K562 (cell line): Measurements from ENCODE around the gene COPS6. TPM values are rescaled to one million over a fixed set of nuclear protein-coding genes. Genes with fewer than 3 reads are reported as not detected.

Experiments
- CC2D1A ChIP-seq: fragments of 450-650 bp; IDR thresholded peaks from 2 replicates; pipeline ENCODE4 v1.6.1; 2017; ENCODE audit warnings: mild to moderate bottlenecking
- ETV1 ChIP-seq: fragments of 450-650 bp; conservative IDR thresholded peaks from 2 replicates; pipeline ENCODE4 v1.6.1; 2016; ENCODE audit warnings: missing genetic modification characterization, control low read depth, low read depth, missing compliant biosample characterization
- ETV6 ChIP-seq, 3 experiments: fragments of 150-350 bp in 1 of 3; sonication (generic) in 1 of 3; formaldehyde crosslinking in 1 of 3; IDR thresholded peaks; 2 replicates each; pipeline versions ENCODE4 v1.6.1 to v1.8.0; 2014 to 2022; ENCODE audit warnings: borderline replicate concordance in 2 of 3, low read depth in 2 of 3, antibody characterized with exemption in 1 of 3, low read length in 1 of 3, mild to moderate bottlenecking in 1 of 3, missing genetic modification reagents in 1 of 3
- FOXJ2 ChIP-seq: fragments of 200-800 bp; sonication (Bioruptor generic); IDR thresholded peaks from 2 replicates; pipeline ENCODE4 v1.6.1; 2016; ENCODE audit warnings: missing genetic modification characterization, missing compliant biosample characterization
- ILK ChIP-seq: fragments of 450-650 bp; IDR thresholded peaks from 2 replicates; pipeline ENCODE4 v1.6.1; 2016; ENCODE audit warnings: missing genetic modification characterization, low read depth, mild to moderate bottlenecking, missing compliant biosample characterization, moderate library complexity, borderline replicate concordance
- STAG1 ChIP-seq: sonication (generic); formaldehyde crosslinking; IDR thresholded peaks from 2 replicates; pipeline ENCODE4 v1.5.0; 2020; ENCODE audit warnings: missing genetic modification reagents, borderline replicate concordance
- ZBTB1 ChIP-seq: sonication (generic); formaldehyde crosslinking; IDR thresholded peaks from 2 replicates; pipeline ENCODE4 v1.8.1; 2023; ENCODE audit warnings: missing genetic modification reagents, low read depth, mild to moderate bottlenecking, borderline replicate concordance
- ZNF77 ChIP-seq: fragments of 250-450 bp; sonication (Bioruptor Pico); IDR thresholded peaks from 2 replicates; pipeline ENCODE4 v1.5.0; 2020
- polyA plus RNA-seq, 8 experiments: library from polyadenylated mRNA; depleted of rRNA in 4 of 8; stranded (reverse) in 5 of 8; unstranded in 3 of 8; fragments of >200 nt; fragmentation: Nextera tagmentation in 2 of 8; fragmentation: Illumina TruSeq in 1 of 8; extraction: Ambion mirVana in 2 of 8; extraction: Trizol in 1 of 8; gene quantifications; 2 replicates each; pipeline versions ENCODE4 v1.2.1 to v1.2.3, GENCODE V29; 2011 to 2014; ENCODE audit warnings: inconsistent platforms in 1 of 8, missing spikeins in 1 of 8
- total RNA-seq, 7 experiments: library from RNA; depleted of rRNA in 6 of 7; stranded (reverse); fragments of >200 nt in 6 of 7; fragmentation: Illumina TruSeq in 2 of 7; extraction: Trizol in 2 of 7; gene quantifications; 2 replicates each; pipeline versions ENCODE4 v1.2.1 to v1.2.3, GENCODE V29; 2011 to 2021; ENCODE audit warnings: low replicate concordance in 1 of 7
- TF ChIP-seq, protein P1 (sequence below): fragments of 250-450 bp; sonication (Bioruptor Pico); IDR thresholded peaks from 2 replicates; pipeline ENCODE4 v1.9.0; 2021; ENCODE audit warnings: mild to moderate bottlenecking, inconsistent platforms
- TF ChIP-seq, protein P2 (sequence below): sonication (generic); formaldehyde crosslinking; IDR thresholded peaks from 2 replicates; pipeline ENCODE4 v1.8.0; 2022; ENCODE audit warnings: mild to moderate bottlenecking, low read depth, missing genetic modification reagents
- TF ChIP-seq, protein P3 (sequence below), 2 experiments: fragments of 450-650 bp; formaldehyde crosslinking in 1 of 2; IDR thresholded peaks; 2 replicates each; pipeline versions ENCODE4 v1.4.0 to v1.6.1; 2014 to 2020; ENCODE audit warnings: mild to moderate bottlenecking in 2 of 2, borderline replicate concordance in 1 of 2, low read depth in 1 of 2
- TF ChIP-seq, protein P4 (sequence below): sonication (generic); formaldehyde crosslinking; IDR thresholded peaks from 2 replicates; pipeline ENCODE4 v1.8.1; 2023; ENCODE audit warnings: mild to moderate bottlenecking, missing genetic modification reagents

COPS6 gene
- total and polyA plus RNA-seq, 9 of the 15 experiments (the other 6 are each of a cell fraction or from before 2014, with no cell fraction given), result 63.0 to 331 (median 168) TPM

DNA sequence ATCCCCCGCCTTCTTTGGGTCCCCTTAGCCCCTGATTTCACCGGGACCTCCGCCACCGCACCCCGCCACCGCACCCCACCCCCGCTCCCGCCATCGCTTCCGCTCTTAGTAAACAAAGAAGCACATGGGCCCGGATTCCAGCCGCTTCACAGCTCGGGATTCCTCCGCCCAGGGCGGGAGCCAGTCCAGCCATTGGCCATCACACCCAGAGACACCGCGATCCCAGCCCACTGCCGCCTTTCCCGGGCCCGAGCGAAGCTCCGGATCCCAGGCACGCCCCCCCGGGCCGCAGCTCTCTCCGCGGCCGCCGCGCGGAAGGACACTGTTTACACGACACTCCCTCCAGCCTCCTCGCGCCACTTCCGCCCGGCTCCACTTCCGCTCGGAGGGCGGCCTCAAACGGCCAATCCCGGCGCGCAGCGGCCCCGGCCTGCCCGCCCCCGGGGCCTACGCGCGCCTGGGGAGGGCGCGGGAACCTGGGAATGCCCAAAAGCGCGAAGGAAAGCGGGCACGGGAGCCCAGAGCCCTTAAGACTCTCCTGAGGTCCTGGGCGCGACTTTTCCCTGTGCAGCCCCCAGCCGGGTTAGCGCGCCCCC lies 11.7 kb downstream of the COPS6 start (continued):
- TF ChIP-seq, protein P1, sequence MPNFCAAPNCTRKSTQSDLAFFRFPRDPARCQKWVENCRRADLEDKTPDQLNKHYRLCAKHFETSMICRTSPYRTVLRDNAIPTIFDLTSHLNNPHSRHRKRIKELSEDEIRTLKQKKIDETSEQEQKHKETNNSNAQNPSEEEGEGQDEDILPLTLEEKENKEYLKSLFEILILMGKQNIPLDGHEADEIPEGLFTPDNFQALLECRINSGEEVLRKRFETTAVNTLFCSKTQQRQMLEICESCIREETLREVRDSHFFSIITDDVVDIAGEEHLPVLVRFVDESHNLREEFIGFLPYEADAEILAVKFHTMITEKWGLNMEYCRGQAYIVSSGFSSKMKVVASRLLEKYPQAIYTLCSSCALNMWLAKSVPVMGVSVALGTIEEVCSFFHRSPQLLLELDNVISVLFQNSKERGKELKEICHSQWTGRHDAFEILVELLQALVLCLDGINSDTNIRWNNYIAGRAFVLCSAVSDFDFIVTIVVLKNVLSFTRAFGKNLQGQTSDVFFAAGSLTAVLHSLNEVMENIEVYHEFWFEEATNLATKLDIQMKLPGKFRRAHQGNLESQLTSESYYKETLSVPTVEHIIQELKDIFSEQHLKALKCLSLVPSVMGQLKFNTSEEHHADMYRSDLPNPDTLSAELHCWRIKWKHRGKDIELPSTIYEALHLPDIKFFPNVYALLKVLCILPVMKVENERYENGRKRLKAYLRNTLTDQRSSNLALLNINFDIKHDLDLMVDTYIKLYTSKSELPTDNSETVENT (CRISPR knock-in tag), result peak; percentile 89
- TF ChIP-seq, protein P2, sequence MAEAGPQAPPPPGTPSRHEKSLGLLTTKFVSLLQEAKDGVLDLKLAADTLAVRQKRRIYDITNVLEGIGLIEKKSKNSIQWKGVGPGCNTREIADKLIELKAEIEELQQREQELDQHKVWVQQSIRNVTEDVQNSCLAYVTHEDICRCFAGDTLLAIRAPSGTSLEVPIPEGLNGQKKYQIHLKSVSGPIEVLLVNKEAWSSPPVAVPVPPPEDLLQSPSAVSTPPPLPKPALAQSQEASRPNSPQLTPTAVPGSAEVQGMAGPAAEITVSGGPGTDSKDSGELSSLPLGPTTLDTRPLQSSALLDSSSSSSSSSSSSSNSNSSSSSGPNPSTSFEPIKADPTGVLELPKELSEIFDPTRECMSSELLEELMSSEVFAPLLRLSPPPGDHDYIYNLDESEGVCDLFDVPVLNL (CRISPR knock-in tag), result no peak
- TF ChIP-seq CC2D1A (no peak; the same call in 1 of the 2 replicates), ZNF77 (CRISPR knock-in tag) (no peak), FOXJ2 (tag) (peak; percentile 98), ETV1 (tag) (peak; percentile 95; the same call in 1 of the 2 replicates), ZBTB1 (CRISPR knock-in tag) (no peak), ILK (tag) (no peak), ETV6 (IDR thresholded peaks at IDR 0.05; ENCODE audit: borderline replicate concordance in 1 of 2, low read depth in 2 of 2, low read length in 1 of 2) (peak in 1 of 2 experiments; percentile 66; a peak in 1 of 4 replicates), ETV6 (CRISPR knock-in tag; IDR thresholded peaks at IDR 0.05; ENCODE audit: borderline replicate concordance) (no peak), STAG1 (no peak)
- TF ChIP-seq, protein P3, sequence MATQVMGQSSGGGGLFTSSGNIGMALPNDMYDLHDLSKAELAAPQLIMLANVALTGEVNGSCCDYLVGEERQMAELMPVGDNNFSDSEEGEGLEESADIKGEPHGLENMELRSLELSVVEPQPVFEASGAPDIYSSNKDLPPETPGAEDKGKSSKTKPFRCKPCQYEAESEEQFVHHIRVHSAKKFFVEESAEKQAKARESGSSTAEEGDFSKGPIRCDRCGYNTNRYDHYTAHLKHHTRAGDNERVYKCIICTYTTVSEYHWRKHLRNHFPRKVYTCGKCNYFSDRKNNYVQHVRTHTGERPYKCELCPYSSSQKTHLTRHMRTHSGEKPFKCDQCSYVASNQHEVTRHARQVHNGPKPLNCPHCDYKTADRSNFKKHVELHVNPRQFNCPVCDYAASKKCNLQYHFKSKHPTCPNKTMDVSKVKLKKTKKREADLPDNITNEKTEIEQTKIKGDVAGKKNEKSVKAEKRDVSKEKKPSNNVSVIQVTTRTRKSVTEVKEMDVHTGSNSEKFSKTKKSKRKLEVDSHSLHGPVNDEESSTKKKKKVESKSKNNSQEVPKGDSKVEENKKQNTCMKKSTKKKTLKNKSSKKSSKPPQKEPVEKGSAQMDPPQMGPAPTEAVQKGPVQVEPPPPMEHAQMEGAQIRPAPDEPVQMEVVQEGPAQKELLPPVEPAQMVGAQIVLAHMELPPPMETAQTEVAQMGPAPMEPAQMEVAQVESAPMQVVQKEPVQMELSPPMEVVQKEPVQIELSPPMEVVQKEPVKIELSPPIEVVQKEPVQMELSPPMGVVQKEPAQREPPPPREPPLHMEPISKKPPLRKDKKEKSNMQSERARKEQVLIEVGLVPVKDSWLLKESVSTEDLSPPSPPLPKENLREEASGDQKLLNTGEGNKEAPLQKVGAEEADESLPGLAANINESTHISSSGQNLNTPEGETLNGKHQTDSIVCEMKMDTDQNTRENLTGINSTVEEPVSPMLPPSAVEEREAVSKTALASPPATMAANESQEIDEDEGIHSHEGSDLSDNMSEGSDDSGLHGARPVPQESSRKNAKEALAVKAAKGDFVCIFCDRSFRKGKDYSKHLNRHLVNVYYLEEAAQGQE (IDR thresholded peaks at IDR 0.05; ENCODE audit: borderline replicate concordance), result no peak
- TF ChIP-seq, protein P3 (CRISPR knock-in tag; IDR thresholded peaks at IDR 0.05; ENCODE audit: low read depth), result 0 out of 2 replicates have a peak, but pooled peaks have one; percentile 68
- TF ChIP-seq, protein P4, sequence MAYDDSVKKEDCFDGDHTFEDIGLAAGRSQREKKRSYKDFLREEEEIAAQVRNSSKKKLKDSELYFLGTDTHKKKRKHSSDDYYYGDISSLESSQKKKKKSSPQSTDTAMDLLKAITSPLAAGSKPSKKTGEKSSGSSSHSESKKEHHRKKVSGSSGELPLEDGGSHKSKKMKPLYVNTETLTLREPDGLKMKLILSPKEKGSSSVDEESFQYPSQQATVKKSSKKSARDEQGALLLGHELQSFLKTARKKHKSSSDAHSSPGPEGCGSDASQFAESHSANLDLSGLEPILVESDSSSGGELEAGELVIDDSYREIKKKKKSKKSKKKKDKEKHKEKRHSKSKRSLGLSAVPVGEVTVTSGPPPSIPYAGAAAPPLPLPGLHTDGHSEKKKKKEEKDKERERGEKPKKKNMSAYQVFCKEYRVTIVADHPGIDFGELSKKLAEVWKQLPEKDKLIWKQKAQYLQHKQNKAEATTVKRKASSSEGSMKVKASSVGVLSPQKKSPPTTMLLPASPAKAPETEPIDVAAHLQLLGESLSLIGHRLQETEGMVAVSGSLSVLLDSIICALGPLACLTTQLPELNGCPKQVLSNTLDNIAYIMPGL (CRISPR knock-in tag), result peak; percentile 44; the same call in 1 of the 2 replicates
